ENCODE results near the gene APOBEC3C.
"Not testable (repeated sequence)": the region's sequence is repeated elsewhere in the genome, so short reads cannot be mapped to it uniquely, and the experiment has no call there.

APOBEC3C gene

GRCh38 chr22:38981992-38982927, 31.8 kb upstream of the APOBEC3C start, which contains the start of gene APOBEC3B:
TSS of gene APOBEC3B (plus strand) at chr22:38982347. CDS start at chr22:38982454, 107 bp downstream.
- DNase-seq (ENCODE audit: low read depth in 1 of 2, low spot score in 1 of 2), result peak in 1 of 2 donors; percentile 31

- DNase-seq (ENCODE audit: low read depth in 1 of 2, low spot score in 1 of 2), result no peak
Observed at GRCh38 chr22:38984224-38984623, 29.8 kb upstream of the APOBEC3C start.

GRCh38 chr22:38984784-38985757, 29.0 kb upstream of the APOBEC3C start:
- DNase-seq (ENCODE audit: low read depth in 1 of 2, low spot score in 1 of 2), result peak; percentile 33 to 83

- no peak for DNase-seq (ENCODE audit: low read depth in 1 of 2, low spot score in 1 of 2)
Observed at GRCh38 chr22:38986629-38987028, 27.4 kb upstream of the APOBEC3C start.

GRCh38 chr22:38987171-38987895, 26.7 kb upstream of the APOBEC3C start:
- DNase-seq (ENCODE audit: low read depth in 1 of 2, low spot score in 1 of 2), result no peak

- no peak for DNase-seq (ENCODE audit: low read depth in 1 of 2, low spot score in 1 of 2)
Observed at GRCh38 chr22:38989466-38989865, 24.6 kb upstream of the APOBEC3C start.

- not testable (repeated sequence) for DNase-seq (ENCODE audit: low read depth in 1 of 2, low spot score in 1 of 2)
Observed at GRCh38 chr22:38992871-38993371, 21.1 kb upstream of the APOBEC3C start.

- no peak for DNase-seq (ENCODE audit: low read depth in 1 of 2, low spot score in 1 of 2)
Observed at GRCh38 chr22:38996105-38996504, 18.0 kb upstream of the APOBEC3C start.

- DNase-seq (ENCODE audit: low read depth in 1 of 2, low spot score in 1 of 2), result no peak
Observed at GRCh38 chr22:38997518-38997917, 16.5 kb upstream of the APOBEC3C start.

GRCh38 chr22:39003165-39003638, 10.9 kb upstream of the APOBEC3C start:
- peak; percentile 43 to 61 for DNase-seq (ENCODE audit: low read depth in 1 of 2, low spot score in 1 of 2)

GRCh38 chr22:39007177-39007576, 6.9 kb upstream of the APOBEC3C start:
- DNase-seq (ENCODE audit: low read depth in 1 of 2, low spot score in 1 of 2), result no peak

- DNase-seq (ENCODE audit: low read depth in 1 of 2, low spot score in 1 of 2), result not testable (repeated sequence)
Observed at GRCh38 chr22:39008271-39008850, 5.7 kb upstream of the APOBEC3C start.

GRCh38 chr22:39010946-39011345, 3.1 kb upstream of the APOBEC3C start:
- DNase-seq (ENCODE audit: low read depth in 1 of 2, low spot score in 1 of 2), result no peak

GRCh38 chr22:39012533-39013511, 1.2 kb upstream of the APOBEC3C start:
- no peak for DNase-seq (ENCODE audit: low read depth in 1 of 2, low spot score in 1 of 2)

GRCh38 chr22:39013561-39013941, 506 bp upstream of the APOBEC3C start:
- DNase-seq (ENCODE audit: low read depth in 1 of 2, low spot score in 1 of 2), result not testable (repeated sequence)

GRCh38 chr22:39014723-39015121, 665 bp downstream of the APOBEC3C start:
- not testable (repeated sequence) for DNase-seq (ENCODE audit: low read depth in 1 of 2, low spot score in 1 of 2)

- no peak for DNase-seq (ENCODE audit: low read depth in 1 of 2, low spot score in 1 of 2)
Observed at GRCh38 chr22:39016592-39016991, 2.5 kb downstream of the APOBEC3C start.

GRCh38 chr22:39017596-39018365, 3.7 kb downstream of the APOBEC3C start:
- no peak for DNase-seq (ENCODE audit: low read depth in 1 of 2, low spot score in 1 of 2)

Measured in activated CD4-positive, alpha-beta T cell treated with anti-CD3 and anti-CD28 coated beads, Interleukin-2, amount 50 U/mL, for 24 hours (primary cell).